RWPE1 (cell line): ENCODE measurements around the gene ANAPC2.

ENCODE experiments used
- CTCF ChIA-PET: fragments of 350-600 bp; sonication (Branson Sonifier 250); formaldehyde crosslinking; extraction: SDS; loops from one replicate; lab custom pipeline; 2021; lab: Yijun Ruan, JAX
- POLR2A ChIA-PET: fragments of 400-600 bp; formaldehyde crosslinking; extraction: SDS; loops from one replicate; lab custom pipeline; 2020; ENCODE audit warnings: antibody characterized with exemption; ENCODE audit not compliant: low non-redundant PET; lab: Yijun Ruan, JAX
- DNase-seq: peaks from one replicate; pipeline ENCODE4 v3.0.0; 2012; ENCODE audit warnings: low spot score
- H3K27ac ChIP-seq: fragments of 450-650 bp; 2 replicates; pipeline ENCODE4 v1.5.1; 2017
- CTCF ChIP-seq: fragments of 450-650 bp; conservative IDR thresholded peaks from 2 replicates; pipeline ENCODE4 v1.5.1; 2017; ENCODE audit warnings: low read depth, mild to moderate bottlenecking

ANAPC2 gene

GRCh38 chr9:137215196-137215986 is 27.0 kb upstream of the ANAPC2 start:
- CTCF ChIA-PET: interaction anchor here (0.6 to 3.0 kb wide), 8 partner anchors 12 to 219 kb away, joined by 3 to 13 read pairs (median 3); partner anchors contain the start of gene RNF224

GRCh38 chr9:137214620-137215019 is 26.3 kb upstream of the ANAPC2 start:
- ChIA-PET POLR2A (no interaction called here), CTCF (interaction anchor here (0.6 to 1.9 kb wide), 6 partner anchors 9 to 95 kb away, joined by 3 to 4 read pairs (median 4); no protein-coding TSS in a partner anchor)
- no peak for DNase-seq
- peak overlapping the region; percentile 82 for H3K27ac ChIP-seq
- TF ChIP-seq CTCF: no peak

More at GRCh38 chr9:137215196-137215986, 27.0 kb upstream of the ANAPC2 start:
- POLR2A ChIA-PET: interaction anchor here (0.6 to 1.3 kb wide), 2 partner anchors 21 to 27 kb away, joined by 3 to 4 read pairs; partner anchors contain the start of genes ANAPC2 and SSNA1
- DNase-seq: no peak
- no peak for TF ChIP-seq CTCF
- peak overlapping the region; percentile 82 for H3K27ac ChIP-seq

DNA sequence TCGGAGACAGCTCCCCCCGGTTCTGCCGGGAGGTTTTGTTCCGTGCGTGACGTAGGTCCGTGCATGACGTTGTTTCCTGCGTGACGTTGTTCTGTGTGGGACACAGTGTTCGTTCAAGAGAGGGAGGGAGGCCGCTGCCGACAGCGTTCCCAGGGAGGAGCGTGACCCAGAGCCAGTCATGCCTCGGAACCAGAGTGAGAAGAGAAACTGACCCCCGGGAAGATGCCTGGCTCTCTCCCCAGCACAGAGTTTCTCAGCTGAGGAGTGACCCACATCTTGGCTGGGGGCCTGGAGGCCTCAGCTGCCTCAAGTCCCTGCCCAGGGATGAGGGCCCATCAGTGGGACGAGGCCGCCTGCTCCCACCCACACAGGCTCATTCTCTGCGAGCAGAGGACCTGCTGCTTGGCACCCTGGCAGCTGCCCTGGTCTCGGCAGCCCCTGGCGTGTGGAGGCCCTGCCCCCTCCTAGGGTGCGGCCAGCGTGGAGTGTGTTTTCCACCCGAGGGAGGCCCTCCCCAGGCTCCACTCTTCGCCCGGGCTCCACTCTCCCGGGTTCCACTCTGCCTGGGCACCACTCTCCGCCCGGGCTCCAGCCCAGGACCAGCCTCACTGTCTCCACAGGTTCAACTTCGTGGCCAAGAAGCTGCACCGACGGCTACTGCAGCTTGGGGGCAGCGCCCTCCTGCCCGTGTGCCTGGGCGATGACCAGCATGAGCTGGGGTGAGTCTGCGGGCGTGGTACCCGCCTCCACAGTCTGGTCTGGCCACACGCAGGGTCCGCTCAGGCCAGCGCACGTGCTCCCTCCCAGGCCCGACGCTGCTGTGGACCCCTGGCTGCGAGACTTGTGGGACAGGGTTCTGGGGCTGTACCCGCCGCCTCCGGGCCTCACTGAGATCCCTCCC is 25.1 kb upstream of the ANAPC2 start:
- ChIA-PET POLR2A (interaction anchor here (0.6 kb wide), 1 partner anchor 8 kb away, joined by 3 read pairs; the partner anchor contains the start of genes NDOR1 and TMEM203), CTCF (interaction anchor here (0.7 to 2.1 kb wide), 7 partner anchors 11 to 36 kb away, joined by 3 to 8 read pairs (median 4); no protein-coding TSS in a partner anchor)
- peak overlapping the region; percentile 82 for H3K27ac ChIP-seq
- no peak; the same call in 1 of the 2 replicates for TF ChIP-seq CTCF
- no peak for DNase-seq

DNA sequence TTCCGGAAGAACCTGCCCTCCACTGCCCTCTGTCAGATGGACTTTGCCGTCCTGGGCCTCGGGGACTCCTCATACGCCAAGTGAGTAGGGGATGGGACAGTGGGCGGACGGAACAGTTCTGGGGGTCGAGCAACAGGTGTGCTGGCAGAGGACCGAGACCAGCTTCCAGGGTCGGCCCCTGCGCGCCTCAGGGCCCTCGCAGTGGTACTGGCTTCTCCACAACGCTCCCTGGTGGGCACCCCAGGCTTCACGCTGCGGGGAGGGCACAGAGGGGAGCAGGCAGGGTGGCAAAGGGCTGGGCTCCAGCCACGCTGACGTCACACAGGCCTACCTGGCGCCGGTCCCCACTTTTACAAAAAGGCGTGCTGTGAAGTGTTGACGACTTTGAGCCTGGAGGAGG is 24.2 kb upstream of the ANAPC2 start:
- peak overlapping the region; percentile 82 for H3K27ac ChIP-seq
- ChIA-PET CTCF (interaction anchor here (1.4 to 2.1 kb wide), 2 partner anchors 22 to 24 kb away, joined by 4 to 8 read pairs; no protein-coding TSS in a partner anchor), POLR2A (no interaction called here)
- no peak for TF ChIP-seq CTCF
- DNase-seq: no peak

DNA sequence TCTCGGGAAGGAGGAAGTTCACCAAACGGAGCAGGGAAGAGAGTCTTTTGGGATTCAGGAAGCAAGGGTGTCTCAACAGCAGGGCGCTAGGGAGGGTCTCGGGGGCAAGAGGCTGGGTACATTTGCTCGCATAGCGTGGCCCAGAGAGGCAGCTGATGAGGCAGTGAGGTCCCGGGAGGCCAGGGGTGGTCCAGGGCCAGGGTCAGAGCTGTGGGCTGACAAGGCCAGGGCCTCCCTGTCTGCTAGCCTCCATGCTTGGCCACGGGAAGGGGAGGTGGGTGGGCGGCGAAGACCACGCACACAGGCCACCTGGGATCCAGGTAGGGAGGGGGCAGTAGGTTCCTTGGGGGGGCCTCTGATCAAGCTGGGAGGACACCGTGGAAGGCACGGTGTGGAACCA is 23.2 kb upstream of the ANAPC2 start:
- peak overlapping the region; percentile 82 for H3K27ac ChIP-seq
- POLR2A ChIA-PET: no interaction called here
- CTCF ChIA-PET: interaction anchor here (2.1 kb wide), 1 partner anchor 25 kb away, joined by 8 read pairs; no protein-coding TSS in a partner anchor
- TF ChIP-seq CTCF: no peak
- DNase-seq: no peak
